ENCODE measurements around the gene GTF2E1.

DNA sequence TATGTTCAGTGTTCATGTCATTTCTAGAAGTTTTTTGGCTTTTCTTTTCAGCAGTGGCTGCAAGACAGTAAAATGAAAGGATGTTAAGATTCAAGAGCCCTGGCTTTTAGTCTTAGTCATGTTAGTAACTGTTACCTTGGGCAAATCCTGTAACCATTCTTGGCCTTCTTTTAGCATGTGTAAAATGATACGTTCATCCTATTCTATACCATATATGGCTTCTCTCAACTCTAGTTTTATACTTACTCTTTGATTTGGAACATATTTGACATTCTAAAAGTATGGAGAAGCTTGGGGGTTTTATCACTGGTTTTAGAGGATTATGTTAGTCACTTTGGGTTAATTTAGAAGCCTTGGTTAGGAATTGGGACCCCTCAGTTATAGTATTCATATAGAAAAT is 20.1 kb downstream of the GTF2E1 start:
- TF ChIP-seq, protein P1, sequence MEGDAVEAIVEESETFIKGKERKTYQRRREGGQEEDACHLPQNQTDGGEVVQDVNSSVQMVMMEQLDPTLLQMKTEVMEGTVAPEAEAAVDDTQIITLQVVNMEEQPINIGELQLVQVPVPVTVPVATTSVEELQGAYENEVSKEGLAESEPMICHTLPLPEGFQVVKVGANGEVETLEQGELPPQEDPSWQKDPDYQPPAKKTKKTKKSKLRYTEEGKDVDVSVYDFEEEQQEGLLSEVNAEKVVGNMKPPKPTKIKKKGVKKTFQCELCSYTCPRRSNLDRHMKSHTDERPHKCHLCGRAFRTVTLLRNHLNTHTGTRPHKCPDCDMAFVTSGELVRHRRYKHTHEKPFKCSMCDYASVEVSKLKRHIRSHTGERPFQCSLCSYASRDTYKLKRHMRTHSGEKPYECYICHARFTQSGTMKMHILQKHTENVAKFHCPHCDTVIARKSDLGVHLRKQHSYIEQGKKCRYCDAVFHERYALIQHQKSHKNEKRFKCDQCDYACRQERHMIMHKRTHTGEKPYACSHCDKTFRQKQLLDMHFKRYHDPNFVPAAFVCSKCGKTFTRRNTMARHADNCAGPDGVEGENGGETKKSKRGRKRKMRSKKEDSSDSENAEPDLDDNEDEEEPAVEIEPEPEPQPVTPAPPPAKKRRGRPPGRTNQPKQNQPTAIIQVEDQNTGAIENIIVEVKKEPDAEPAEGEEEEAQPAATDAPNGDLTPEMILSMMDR (conservative IDR thresholded peaks at IDR 0.05): no peak
- TF ChIP-seq EZH2 (IDR thresholded peaks at IDR 0.05; ENCODE audit: low read depth): no peak

Data from PC-9 (cell line).